Measurements from ENCODE around the gene AKAP9.

GRCh38 chr7:92052159-92052558, 111.5 kb downstream of the AKAP9 start:
- TF ChIP-seq CTCF (IDR thresholded peaks at IDR 0.05; ENCODE audit: low read depth, low read length, missing input control) (no peak), ATF3 (IDR thresholded peaks at IDR 0.05) (no peak), HNF4A (conservative IDR thresholded peaks at IDR 0.05) (no peak), GABPA (IDR thresholded peaks at IDR 0.05 in 1 of 2, conservative IDR thresholded peaks at IDR 0.05 in 1 of 2) (no peak), FOXA1 (IDR thresholded peaks at IDR 0.05) (no peak)
